22Rv1 (cell line): ENCODE data around the gene CD40LG.

ENCODE experiments used
- CTCF ChIP-seq: fragments of 450-650 bp; IDR thresholded peaks from 2 replicates; pipeline ENCODE4 v1.5.1; 2017; ENCODE audit warnings: mild to moderate bottlenecking
- ZFX ChIP-seq: fragments of 450-650 bp; IDR thresholded peaks from 2 replicates; pipeline ENCODE4 v1.6.1; 2017; ENCODE audit warnings: antibody characterized with exemption, borderline replicate concordance

- TF ChIP-seq CTCF (no peak), ZFX (no peak)
Observed at GRCh38 chrX:136646602-136647239, 1.2 kb upstream of the CD40LG start.
